GM12878 (cell line): Measurements from ENCODE around the gene TMUB1. TPM values are rescaled to one million over a fixed set of nuclear protein-coding genes. Genes with fewer than 3 reads are reported as not detected.
A peak's percentile ranks its signal among the peaks of the same experiment; 100 is the strongest.

Source experiments
- ATAC-seq: fragments of 200-7000 bp; cut with Tn5 transposase; 3 replicates; pipeline ENCODE4 v1.9.1; 2020; ENCODE audit warnings: mild to moderate bottlenecking, moderate library complexity
- BruUV-seq: library from RNA; stranded (reverse); fragments of 400-500 nt; replicated peaks from 2 replicates; lab custom pipeline; 2021; lab: Mats Ljungman, UMichigan
- CTCF ChIA-PET: fragments of 300-600 bp; sonication (Branson Sonifier 250); formaldehyde crosslinking; extraction: SDS; loops from one replicate; lab custom pipeline; 2021; ENCODE audit warnings: inconsistent platforms; lab: Yijun Ruan, JAX
- POLR2A ChIA-PET: fragments of 350-600 bp; formaldehyde crosslinking; extraction: SDS; loops from one replicate; lab custom pipeline; 2021; ENCODE audit warnings: inconsistent platforms; lab: Charles Lee
- RAD21 ChIA-PET: fragments of 300-600 bp; sonication (Branson Sonifier 250); formaldehyde crosslinking; loops from one replicate; lab custom pipeline; 2023; ENCODE audit warnings: antibody characterized with exemption; ENCODE audit not compliant: unreplicated experiment; lab: Charles Lee
- SMC1A ChIA-PET: fragments of 300-600 bp; sonication (Branson Sonifier 250); formaldehyde crosslinking; loops from one replicate; lab custom pipeline; 2023; ENCODE audit not compliant: unreplicated experiment, uncharacterized antibody; lab: Charles Lee
- DNase-seq: peaks from one replicate; pipeline ENCODE4 v3.0.0-alpha.2; 2011; ENCODE audit warnings: low read depth, low spot score
- FAIRE-seq: peaks from 3 replicates; lab custom pipeline; 2011; peaks lifted over from hg19 to GRCh38; lab: Jason Lieb, UNC
- H2AFZ ChIP-seq: 2 replicates; pipeline ENCODE4 v1.6.0; 2011; ENCODE audit warnings: low read depth, low read length, control low read depth; ENCODE audit not compliant: control insufficient read depth
- H3K27ac ChIP-seq: 2 replicates; pipeline ENCODE4 v1.5.1; 2011; ENCODE audit warnings: control low read depth; ENCODE audit not compliant: control insufficient read depth, insufficient read depth
- H3K27me3 ChIP-seq, 2 experiments: replicated peaks in 1 of 2; 2 replicates each; pipeline versions ENCODE4 v1.6.0 to v1.6.1; 2011; ENCODE audit warnings: low read length in 1 of 2; ENCODE audit not compliant: control insufficient read depth in 2 of 2, insufficient read depth in 2 of 2
- H3K36me3 ChIP-seq, 2 experiments: 2 replicates each; pipeline ENCODE4 v1.5.1; 2011; ENCODE audit warnings: low read length in 1 of 2; ENCODE audit not compliant: control insufficient read depth in 2 of 2, insufficient read depth in 2 of 2
- H3K4me1 ChIP-seq: 2 replicates; pipeline ENCODE4 v1.6.1; 2011; ENCODE audit warnings: mild to moderate bottlenecking, low read length, moderate library complexity, mixed read lengths; ENCODE audit not compliant: control insufficient read depth, insufficient read depth
- H3K4me2 ChIP-seq: 2 replicates; pipeline ENCODE4 v1.6.0; 2011; ENCODE audit warnings: control low read depth; ENCODE audit not compliant: control insufficient read depth, insufficient read depth
- H3K4me3 ChIP-seq: fragments of 200-600 bp; sonication (generic); 2 replicates; pipeline ENCODE4 v1.5.1; 2016
- H3K79me2 ChIP-seq: 2 replicates; pipeline ENCODE4 v1.6.0; 2011; ENCODE audit warnings: low read length; ENCODE audit not compliant: control insufficient read depth, insufficient read depth
- H3K9ac ChIP-seq: 2 replicates; pipeline ENCODE4 v1.8.0; 2011; ENCODE audit warnings: low read length, control low read depth, mixed read lengths; ENCODE audit not compliant: control insufficient read depth, insufficient read depth
- H3K9me3 ChIP-seq: replicated peaks from 3 replicates; pipeline ENCODE4 v1.5.1; 2011; ENCODE audit warnings: mild to moderate bottlenecking, low read length; ENCODE audit not compliant: control insufficient read depth, insufficient read depth
- H4K20me1 ChIP-seq: 2 replicates; pipeline ENCODE4 v1.6.0; 2011; ENCODE audit not compliant: control insufficient read depth, insufficient read depth
- BMI1 ChIP-seq: fragments of 450-650 bp; IDR thresholded peaks from 2 replicates; pipeline ENCODE4 v1.6.1; 2016; ENCODE audit warnings: mild to moderate bottlenecking, moderate library complexity, borderline replicate concordance
- CHD1 ChIP-seq: IDR thresholded peaks from 2 replicates; pipeline ENCODE4 v1.6.1; 2012; ENCODE audit warnings: low read depth, low read length, improper control_type of control experiment
- CREB1 ChIP-seq: IDR thresholded peaks from 2 replicates; pipeline ENCODE4 v1.6.1; 2012; ENCODE audit warnings: low read depth, mild to moderate bottlenecking, inconsistent platforms
- DPF2 ChIP-seq: fragments of 450-650 bp; IDR thresholded peaks from 2 replicates; pipeline ENCODE4 v1.6.1; 2017; ENCODE audit warnings: mild to moderate bottlenecking
- HDGF ChIP-seq: fragments of 450-650 bp; IDR thresholded peaks from 2 replicates; pipeline ENCODE4 v1.6.1; 2016; ENCODE audit warnings: antibody characterized with exemption
- IKZF1 ChIP-seq: fragments of 450-650 bp; conservative IDR thresholded peaks from 2 replicates; pipeline ENCODE4 v1.6.1; 2017; ENCODE audit warnings: antibody characterized with exemption, mild to moderate bottlenecking
- MEF2B ChIP-seq: fragments of 450-650 bp; IDR thresholded peaks from 2 replicates; pipeline ENCODE4 v1.6.1; 2018; ENCODE audit warnings: mild to moderate bottlenecking, moderate library complexity; ENCODE audit not compliant: partially characterized antibody, poor library complexity, severe bottlenecking
- MTA2 ChIP-seq: fragments of 450-650 bp; IDR thresholded peaks from 2 replicates; pipeline ENCODE4 v1.6.1; 2016; ENCODE audit warnings: low read depth, mild to moderate bottlenecking, moderate library complexity
- NBN ChIP-seq: fragments of 450-650 bp; IDR thresholded peaks from 2 replicates; pipeline ENCODE4 v1.6.1; 2016
- NR2C2 ChIP-seq: IDR thresholded peaks from 2 replicates; pipeline ENCODE4 v1.6.1; 2011; ENCODE audit warnings: borderline replicate concordance, low read depth; ENCODE audit not compliant: control insufficient read depth, insufficient read length
- PML ChIP-seq: IDR thresholded peaks from 2 replicates; pipeline ENCODE4 v1.6.1; 2012; ENCODE audit warnings: low read length, inconsistent platforms
- POU2F2 ChIP-seq: IDR thresholded peaks from 3 replicates; pipeline ENCODE4 v1.6.1; 2011; ENCODE audit warnings: low read depth, mild to moderate bottlenecking, low read length, borderline replicate concordance
- SPI1 ChIP-seq: IDR thresholded peaks from 2 replicates; pipeline ENCODE4 v1.6.1; 2011; ENCODE audit warnings: low read depth, mild to moderate bottlenecking, low read length, moderate library complexity, borderline replicate concordance; ENCODE audit not compliant: insufficient read depth
- WGBS: methylation state at CpG from one replicate; pipeline ENCODE4 v1.1.6; 2016; ENCODE audit warnings: low lambda C conversion rate; ENCODE audit not compliant: insufficient replicate concordance, insufficient coverage; ENCODE audit errors: missing lambda C conversion rate; 5-methylcytosine and 5-hydroxymethylcytosine counted together
- in situ Hi-C: fragments of 300-500 bp; cut with MboI; formaldehyde crosslinking; loops from 9 replicates; pipeline ENCODE4 v1.14.3; 2018; ENCODE audit warnings: mixed read lengths
- intact Hi-C: fragments of 100-400 bp; cut with micrococcal nuclease; formaldehyde crosslinking; loops from one replicate; pipeline ENCODE4 v1.14.2; 2022; ENCODE audit not compliant: unreplicated experiment
- polyA plus RNA-seq, 11 experiments: library from polyadenylated mRNA; depleted of rRNA in 4 of 11; unstranded in 6 of 11; stranded (reverse) in 5 of 11; fragments of >200 nt; fragmentation: Nextera tagmentation in 4 of 11; fragmentation: Illumina TruSeq in 1 of 11; extraction: Ambion mirVana in 4 of 11; extraction: Trizol in 1 of 11; gene quantifications; 1 replicate in 1 of 11; 2 replicates in 10 of 11; pipeline versions ENCODE4 v1.2.1 to v1.2.3, GENCODE V29; 2011 to 2016; ENCODE audit warnings: inconsistent platforms in 2 of 11, missing spikeins in 2 of 11, low read depth in 1 of 11
- total RNA-seq, 4 experiments: library from RNA; depleted of rRNA in 3 of 4; stranded (reverse); fragments of >200 nt in 3 of 4; fragmentation: Illumina TruSeq in 1 of 4; extraction: Trizol in 1 of 4; gene quantifications; 2 replicates each; pipeline versions ENCODE4 v1.2.1 to v1.2.3, GENCODE V29; 2013 to 2021
- TF ChIP-seq, protein P1 (sequence below): IDR thresholded peaks from 2 replicates; pipeline ENCODE4 v1.6.1; 2012; ENCODE audit warnings: low read depth, low read length, improper control_type of control experiment
- TF ChIP-seq, protein P2 (sequence below): fragments of 450-650 bp; conservative IDR thresholded peaks from 2 replicates; pipeline ENCODE4 v1.6.1; 2017; ENCODE audit warnings: mild to moderate bottlenecking, moderate library complexity
- TF ChIP-seq, protein P3 (sequence below): fragments of 450-650 bp; IDR thresholded peaks from 2 replicates; pipeline ENCODE4 v1.6.1; 2016; ENCODE audit warnings: mild to moderate bottlenecking

Gene TMUB1
- total and polyA plus RNA-seq, 10 of the 15 experiments (the other 5 are each of a cell fraction or from before 2014, with no cell fraction given), result 0.27 to 79.5 (median 41.3) TPM; not detected in 1

DNA sequence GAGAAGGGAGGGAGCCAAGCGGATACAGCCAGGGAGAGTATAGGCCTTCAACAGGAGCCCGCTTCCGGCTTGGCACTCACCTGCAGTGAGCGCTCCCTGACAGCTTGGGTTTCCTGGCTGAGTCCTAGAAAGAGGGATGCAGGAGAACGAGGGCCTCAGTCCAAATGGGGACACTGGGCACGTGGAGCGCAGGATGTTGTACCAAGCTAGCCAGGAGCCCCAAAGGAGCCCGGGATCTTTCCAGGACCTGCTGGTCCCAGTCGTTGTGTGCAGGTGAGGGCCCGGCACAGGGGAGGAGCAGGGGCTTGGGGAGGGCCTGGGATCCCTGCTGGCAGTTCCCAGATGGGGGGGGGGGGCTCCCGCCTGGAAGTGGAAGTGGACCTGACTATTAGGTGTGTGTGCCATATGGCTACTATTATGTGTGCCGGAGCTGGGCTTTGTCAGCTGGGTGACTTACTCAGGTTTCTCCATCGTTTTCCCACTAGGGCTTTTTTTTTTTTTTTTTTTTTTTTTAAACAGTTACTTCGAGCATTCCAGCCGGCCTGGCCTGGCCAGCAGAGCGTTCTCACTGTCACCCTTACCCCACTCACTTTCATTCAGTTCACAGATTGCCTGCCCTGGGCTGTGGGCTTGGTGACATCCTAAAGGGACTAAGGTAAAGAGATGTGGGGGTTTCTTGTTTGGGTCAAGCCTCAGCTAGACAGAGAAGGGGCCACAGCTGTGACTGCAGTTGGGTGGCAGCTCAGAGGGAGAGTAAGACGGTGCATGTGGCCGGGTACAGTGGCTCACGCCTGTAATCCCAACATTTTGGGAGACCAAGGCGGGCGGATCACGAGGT is 6.8 kb upstream of the TMUB1 start (continued):
- TF ChIP-seq, protein P1, sequence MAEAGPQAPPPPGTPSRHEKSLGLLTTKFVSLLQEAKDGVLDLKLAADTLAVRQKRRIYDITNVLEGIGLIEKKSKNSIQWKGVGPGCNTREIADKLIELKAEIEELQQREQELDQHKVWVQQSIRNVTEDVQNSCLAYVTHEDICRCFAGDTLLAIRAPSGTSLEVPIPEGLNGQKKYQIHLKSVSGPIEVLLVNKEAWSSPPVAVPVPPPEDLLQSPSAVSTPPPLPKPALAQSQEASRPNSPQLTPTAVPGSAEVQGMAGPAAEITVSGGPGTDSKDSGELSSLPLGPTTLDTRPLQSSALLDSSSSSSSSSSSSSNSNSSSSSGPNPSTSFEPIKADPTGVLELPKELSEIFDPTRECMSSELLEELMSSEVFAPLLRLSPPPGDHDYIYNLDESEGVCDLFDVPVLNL, result no peak
- no peak for TF ChIP-seq CREB1
- no peak for TF ChIP-seq CHD1

DNA sequence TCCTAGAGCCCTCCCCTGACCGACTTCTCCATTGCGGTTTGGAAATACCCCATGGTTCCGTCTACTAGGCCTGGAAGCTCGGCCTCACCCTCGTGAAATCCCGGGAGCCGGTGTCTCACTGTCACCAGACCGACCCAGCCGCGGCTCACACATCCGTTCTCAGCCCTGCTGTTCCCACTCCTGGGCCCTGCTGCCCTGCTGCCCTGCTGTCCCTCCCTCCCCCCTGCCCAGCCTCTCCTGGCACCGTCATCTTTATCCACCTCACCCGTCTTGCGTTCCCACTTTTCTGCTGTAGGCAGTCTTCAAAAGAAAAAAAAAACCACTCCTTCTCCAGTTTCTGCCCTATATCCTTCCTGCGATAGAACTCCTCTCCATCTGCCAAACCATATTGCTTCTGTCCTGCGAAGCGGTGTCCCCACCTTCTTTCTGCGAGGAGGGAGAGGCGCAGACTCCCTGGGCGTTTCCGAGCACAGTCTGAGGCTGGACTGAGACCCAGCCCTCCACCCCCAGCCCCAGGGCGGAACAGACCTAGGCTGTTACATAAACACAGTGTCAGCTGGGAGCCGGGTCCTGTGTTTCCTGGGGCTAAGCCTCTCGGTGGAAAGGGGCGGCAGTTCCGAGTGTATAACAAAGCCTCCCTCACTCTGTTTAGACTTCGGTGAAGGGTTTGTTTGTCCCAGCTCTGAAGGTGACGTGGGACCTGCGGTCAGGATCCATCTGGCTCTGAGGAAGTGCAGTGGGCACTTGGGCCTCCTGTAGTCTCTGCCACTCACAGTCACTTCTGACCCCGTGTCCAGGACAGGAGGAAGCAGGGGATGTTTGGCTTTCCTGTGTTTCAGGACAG is 5.8 kb upstream of the TMUB1 start:
- Histone ChIP-seq H3K9ac (peak overlapping the region; percentile 57), H3K4me2 (peak overlapping the region; percentile 95), H3K4me3 (peak overlapping the region; percentile 87), H2AFZ (peak overlapping the region; percentile 28), H4K20me1 (no peaks in the 10 kb centered on the region; the same call in 1 of the 2 replicates), H3K27ac (peak overlapping the region; percentile 80), H3K27me3 (no peaks in the 10 kb centered on the region), H3K79me2 (peaks cover 75% of the 10 kb centered on the region), H3K4me1 (peaks cover 21% of the 10 kb centered on the region), H3K36me3 (peaks cover 0 to 2% of the 10 kb centered on the region in 2 experiments; a peak in 2 of 4 replicates), H3K9me3 (no peaks in the 10 kb centered on the region)
- ChIA-PET SMC1A (interaction anchor here (0.6 to 1.6 kb wide), 3 partner anchors 22 to 206 kb away, joined by 3 to 9 read pairs (median 3); no protein-coding TSS in a partner anchor), CTCF (interaction anchor here (0.8 to 2.5 kb wide), 12 partner anchors 14 to 155 kb away, joined by 3 to 13 read pairs (median 4); partner anchors contain the start of gene ABCB8), RAD21 (interaction anchor here (0.6 to 1.4 kb wide), 5 partner anchors 21 to 305 kb away, joined by 3 to 6 read pairs (median 4); partner anchors contain the start of gene ABCB8), POLR2A (interaction anchor here (0.8 kb wide), 1 partner anchor 8 kb away, joined by 7 read pairs; the partner anchor contains the start of gene FASTK)
- no TSS peak for BruUV-seq
- FAIRE-seq, result peak; percentile 13
- in situ Hi-C loops, result no loop called here
- intact Hi-C loops, result loop anchor here (2.0 kb wide), 2 partner anchors 22 to 30 kb away; partner anchors contain the start of gene SLC4A2
- ATAC-seq, result peak; percentile 11
- 71% methylated on average over 27 of the region's 30 CpGs for WGBS
- no peak for DNase-seq
- TF ChIP-seq MEF2B, result no peak
- TF ChIP-seq IKZF1, result peak; percentile 71
- TF ChIP-seq NR2C2, result no peak
- no peak for TF ChIP-seq POU2F2
- 0 out of 2 replicates have a peak, but pooled peaks have one; percentile 4 for TF ChIP-seq MTA2
- peak; percentile 21; the same call in 1 of the 2 replicates for TF ChIP-seq SPI1
- TF ChIP-seq DPF2, result peak; percentile 24; the same call in 1 of the 2 replicates
- TF ChIP-seq, protein P2, sequence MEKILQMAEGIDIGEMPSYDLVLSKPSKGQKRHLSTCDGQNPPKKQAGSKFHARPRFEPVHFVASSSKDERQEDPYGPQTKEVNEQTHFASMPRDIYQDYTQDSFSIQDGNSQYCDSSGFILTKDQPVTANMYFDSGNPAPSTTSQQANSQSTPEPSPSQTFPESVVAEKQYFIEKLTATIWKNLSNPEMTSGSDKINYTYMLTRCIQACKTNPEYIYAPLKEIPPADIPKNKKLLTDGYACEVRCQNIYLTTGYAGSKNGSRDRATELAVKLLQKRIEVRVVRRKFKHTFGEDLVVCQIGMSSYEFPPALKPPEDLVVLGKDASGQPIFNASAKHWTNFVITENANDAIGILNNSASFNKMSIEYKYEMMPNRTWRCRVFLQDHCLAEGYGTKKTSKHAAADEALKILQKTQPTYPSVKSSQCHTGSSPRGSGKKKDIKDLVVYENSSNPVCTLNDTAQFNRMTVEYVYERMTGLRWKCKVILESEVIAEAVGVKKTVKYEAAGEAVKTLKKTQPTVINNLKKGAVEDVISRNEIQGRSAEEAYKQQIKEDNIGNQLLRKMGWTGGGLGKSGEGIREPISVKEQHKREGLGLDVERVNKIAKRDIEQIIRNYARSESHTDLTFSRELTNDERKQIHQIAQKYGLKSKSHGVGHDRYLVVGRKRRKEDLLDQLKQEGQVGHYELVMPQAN, result no peak
- no peak for TF ChIP-seq BMI1
- TF ChIP-seq PML, result no peak
- peak; percentile 36; the same call in 1 of the 2 replicates for TF ChIP-seq HDGF
- TF ChIP-seq NBN, result peak; percentile 52; the same call in 1 of the 2 replicates
- TF ChIP-seq, protein P3, sequence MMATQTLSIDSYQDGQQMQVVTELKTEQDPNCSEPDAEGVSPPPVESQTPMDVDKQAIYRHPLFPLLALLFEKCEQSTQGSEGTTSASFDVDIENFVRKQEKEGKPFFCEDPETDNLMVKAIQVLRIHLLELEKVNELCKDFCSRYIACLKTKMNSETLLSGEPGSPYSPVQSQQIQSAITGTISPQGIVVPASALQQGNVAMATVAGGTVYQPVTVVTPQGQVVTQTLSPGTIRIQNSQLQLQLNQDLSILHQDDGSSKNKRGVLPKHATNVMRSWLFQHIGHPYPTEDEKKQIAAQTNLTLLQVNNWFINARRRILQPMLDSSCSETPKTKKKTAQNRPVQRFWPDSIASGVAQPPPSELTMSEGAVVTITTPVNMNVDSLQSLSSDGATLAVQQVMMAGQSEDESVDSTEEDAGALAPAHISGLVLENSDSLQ, result no peak
